ENCODE measurements around the gene DUSP3.

Gene DUSP3

DNA sequence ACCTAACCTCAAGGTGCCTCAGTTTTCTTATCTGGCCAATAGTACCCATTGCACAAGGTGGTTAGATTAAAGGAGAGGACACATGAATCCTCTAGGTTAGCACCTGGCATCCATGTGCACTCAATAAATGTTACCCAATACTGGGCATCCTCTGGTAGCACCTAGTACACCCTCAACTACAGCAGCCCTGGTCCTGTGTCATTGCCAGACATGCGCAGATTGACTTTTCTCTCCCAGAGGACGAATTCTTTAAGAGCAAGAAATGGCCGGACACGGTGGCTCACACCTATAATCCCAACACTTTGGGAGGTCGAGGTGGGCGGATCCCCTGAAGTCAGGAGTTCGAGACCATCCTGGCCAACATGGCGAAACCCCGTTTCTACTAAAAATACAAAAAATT, 7.3 kb downstream of the DUSP3 start:
- DNase-seq (ENCODE audit: low read depth): no peak
- in situ Hi-C loops (cut with HindIII; ENCODE audit: low sequenced_read_pairs): no loop called here
- TF ChIP-seq, protein P1, sequence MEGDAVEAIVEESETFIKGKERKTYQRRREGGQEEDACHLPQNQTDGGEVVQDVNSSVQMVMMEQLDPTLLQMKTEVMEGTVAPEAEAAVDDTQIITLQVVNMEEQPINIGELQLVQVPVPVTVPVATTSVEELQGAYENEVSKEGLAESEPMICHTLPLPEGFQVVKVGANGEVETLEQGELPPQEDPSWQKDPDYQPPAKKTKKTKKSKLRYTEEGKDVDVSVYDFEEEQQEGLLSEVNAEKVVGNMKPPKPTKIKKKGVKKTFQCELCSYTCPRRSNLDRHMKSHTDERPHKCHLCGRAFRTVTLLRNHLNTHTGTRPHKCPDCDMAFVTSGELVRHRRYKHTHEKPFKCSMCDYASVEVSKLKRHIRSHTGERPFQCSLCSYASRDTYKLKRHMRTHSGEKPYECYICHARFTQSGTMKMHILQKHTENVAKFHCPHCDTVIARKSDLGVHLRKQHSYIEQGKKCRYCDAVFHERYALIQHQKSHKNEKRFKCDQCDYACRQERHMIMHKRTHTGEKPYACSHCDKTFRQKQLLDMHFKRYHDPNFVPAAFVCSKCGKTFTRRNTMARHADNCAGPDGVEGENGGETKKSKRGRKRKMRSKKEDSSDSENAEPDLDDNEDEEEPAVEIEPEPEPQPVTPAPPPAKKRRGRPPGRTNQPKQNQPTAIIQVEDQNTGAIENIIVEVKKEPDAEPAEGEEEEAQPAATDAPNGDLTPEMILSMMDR (IDR thresholded peaks at IDR 0.05; ENCODE audit: low read depth, low read length, missing control alignments): no peak
- no peak overlapping the region for H3K4me3 ChIP-seq (ENCODE audit: low read depth, low read length)

DNA sequence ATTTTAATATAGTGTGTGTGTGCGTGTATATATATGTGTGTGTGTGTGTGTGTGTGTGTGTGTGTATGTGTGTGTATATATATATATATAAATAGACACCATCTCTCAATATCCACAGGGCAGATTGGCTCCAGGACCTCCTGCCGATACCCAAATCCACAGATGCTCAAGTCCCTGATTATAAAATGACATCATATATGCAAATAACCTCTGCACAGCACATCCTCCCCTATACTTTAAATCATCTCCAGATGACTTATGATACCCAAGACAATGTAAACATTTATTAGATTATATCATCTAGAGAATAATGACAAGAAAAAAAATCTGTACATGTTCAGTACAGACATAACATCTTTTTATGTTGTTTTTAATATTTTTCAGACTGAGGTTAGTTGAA, 7.8 kb downstream of the DUSP3 start:
- no peak overlapping the region for H3K4me3 ChIP-seq (ENCODE audit: low read depth, low read length)
- in situ Hi-C loops (cut with HindIII; ENCODE audit: low sequenced_read_pairs): no loop called here
- TF ChIP-seq, protein P1 (IDR thresholded peaks at IDR 0.05; ENCODE audit: low read depth, low read length, missing control alignments): no peak
- DNase-seq (ENCODE audit: low read depth): no peak

DNA sequence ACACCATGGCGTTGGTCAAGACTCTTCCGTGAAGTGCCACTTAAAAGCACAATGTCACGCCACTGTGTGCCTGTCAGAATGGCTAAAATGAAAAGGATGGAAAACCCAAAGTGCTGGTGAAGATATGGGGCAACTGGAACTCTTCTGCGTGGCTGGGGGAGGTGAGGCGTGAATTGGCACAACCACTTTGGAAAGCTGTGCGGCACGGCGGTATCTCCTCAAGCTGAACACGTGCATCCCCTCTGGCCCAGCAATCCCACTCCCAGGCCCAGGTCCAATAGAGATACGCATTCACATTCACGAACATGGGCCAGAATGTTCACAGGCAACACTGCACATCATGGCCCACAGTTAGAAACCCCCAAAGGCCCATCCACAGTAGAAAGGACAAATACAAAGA, 8.9 kb downstream of the DUSP3 start:
- TF ChIP-seq, protein P1 (IDR thresholded peaks at IDR 0.05; ENCODE audit: low read depth, low read length, missing control alignments): no peak
- no peak overlapping the region for H3K4me3 ChIP-seq (ENCODE audit: low read depth, low read length)
- DNase-seq (ENCODE audit: low read depth): no peak
- in situ Hi-C loops (cut with HindIII; ENCODE audit: low sequenced_read_pairs): no loop called here

DNA sequence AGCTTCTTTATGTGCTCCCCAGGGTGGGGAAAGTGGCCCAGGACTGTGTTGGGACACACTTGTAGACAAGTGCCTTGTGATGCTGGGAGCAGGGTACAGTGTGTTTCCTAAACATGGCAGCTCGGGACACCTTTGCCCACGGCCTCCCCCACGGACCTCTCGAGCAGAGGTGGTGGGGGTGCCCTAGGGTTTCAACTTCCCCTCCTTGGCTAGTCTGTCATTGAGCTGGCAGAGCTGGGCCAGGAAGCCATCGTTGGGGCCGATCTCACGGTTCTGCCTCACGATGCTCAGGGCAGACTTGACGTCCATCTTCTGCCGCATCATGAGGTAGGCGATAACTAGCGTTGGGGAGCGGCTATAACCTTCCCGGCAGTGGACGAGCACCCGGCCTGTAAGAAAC, 9.4 kb downstream of the DUSP3 start:
- no peak overlapping the region for H3K4me3 ChIP-seq (ENCODE audit: low read depth, low read length)
- in situ Hi-C loops (cut with HindIII; ENCODE audit: low sequenced_read_pairs): no loop called here
- TF ChIP-seq, protein P1 (IDR thresholded peaks at IDR 0.05; ENCODE audit: low read depth, low read length, missing control alignments): no peak
- DNase-seq (ENCODE audit: low read depth): no peak

DNA sequence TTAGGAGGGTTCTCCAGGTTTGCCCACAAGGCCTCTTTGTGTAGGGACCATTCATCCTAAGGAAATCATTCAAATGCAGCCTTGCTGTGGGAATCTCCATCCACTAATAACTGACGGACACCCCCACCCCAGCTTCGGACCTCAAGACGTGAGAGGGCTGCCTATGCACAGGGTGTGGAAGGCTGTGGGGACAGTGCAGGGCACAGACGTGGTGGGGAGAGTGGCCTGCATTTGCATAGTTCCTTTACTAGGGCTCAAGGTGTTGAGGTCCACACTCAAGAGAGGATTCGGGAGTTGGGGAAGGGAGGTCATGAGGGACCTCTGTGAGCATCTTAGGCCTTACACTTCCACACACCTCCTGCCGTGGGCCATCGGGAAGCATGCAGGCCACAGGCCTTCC, 9.8 kb downstream of the DUSP3 start:
- DNase-seq (ENCODE audit: low read depth): no peak
- in situ Hi-C loops (cut with HindIII; ENCODE audit: low sequenced_read_pairs): no loop called here
- H3K4me3 ChIP-seq (ENCODE audit: low read depth, low read length): no peak overlapping the region
- TF ChIP-seq, protein P1 (IDR thresholded peaks at IDR 0.05; ENCODE audit: low read depth, low read length, missing control alignments): no peak

DNA sequence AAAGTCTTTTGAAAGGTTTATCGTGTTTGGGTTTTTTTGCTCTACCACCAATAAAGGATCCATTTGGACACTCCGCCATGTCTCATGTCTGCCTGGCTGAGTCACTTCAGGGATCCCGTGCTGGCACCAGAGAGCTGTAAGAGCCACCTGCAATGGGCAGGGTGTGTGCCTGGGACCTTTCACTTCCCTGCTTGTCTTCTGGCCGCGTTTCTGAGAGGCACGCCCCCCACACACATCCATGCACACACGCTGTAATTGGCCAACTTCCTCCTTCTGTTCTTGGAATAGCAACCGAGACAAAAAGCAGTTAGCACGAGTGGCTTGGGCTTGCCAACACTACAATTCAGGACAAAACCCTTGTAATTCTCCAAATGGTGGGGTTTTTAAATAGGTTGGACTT, 10.4 kb downstream of the DUSP3 start:
- TF ChIP-seq, protein P1 (IDR thresholded peaks at IDR 0.05; ENCODE audit: low read depth, low read length, missing control alignments): no peak
- in situ Hi-C loops (cut with HindIII; ENCODE audit: low sequenced_read_pairs): no loop called here
- H3K4me3 ChIP-seq (ENCODE audit: low read depth, low read length): no peak overlapping the region
- DNase-seq (ENCODE audit: low read depth): no peak

DNA sequence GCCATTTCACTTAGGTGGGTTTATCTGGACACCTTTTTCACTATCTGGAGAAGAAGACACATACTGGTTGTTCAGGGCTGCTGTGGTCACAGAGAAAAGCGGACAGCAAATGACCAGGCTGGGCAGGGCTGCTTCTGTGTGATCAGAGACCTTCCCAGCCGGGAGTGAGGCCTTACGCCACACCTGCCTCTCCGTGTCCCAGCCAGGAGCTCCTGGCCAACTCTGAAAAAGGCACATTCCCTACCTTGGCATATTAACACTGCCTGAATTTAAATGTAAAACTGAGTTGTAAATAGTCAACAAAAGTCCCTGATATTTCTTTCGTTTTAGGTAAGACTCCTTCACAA, 11.1 kb downstream of the DUSP3 start:
- in situ Hi-C loops (cut with HindIII; ENCODE audit: low sequenced_read_pairs): no loop called here
- TF ChIP-seq, protein P1 (IDR thresholded peaks at IDR 0.05; ENCODE audit: low read depth, low read length, missing control alignments): no peak
- no peak overlapping the region for H3K4me3 ChIP-seq (ENCODE audit: low read depth, low read length)
- DNase-seq (ENCODE audit: low read depth): no peak

Data from astrocyte of the cerebellum (primary cell).